Endothelial cell of umbilical vein (primary cell): ENCODE measurements around the gene CCDC61. TPM values are rescaled to one million over a fixed set of nuclear protein-coding genes. Genes with fewer than 3 reads are reported as not detected.
A peak's percentile ranks its signal among the peaks of the same experiment; 100 is the strongest.

Experiments used
- Bru-seq: library from RNA; stranded (reverse); fragments of 400-500 nt; gene quantifications from one replicate; lab custom pipeline; 2021; lab: Mats Ljungman, UMichigan
- BruChase-seq, 2 experiments: library from RNA; stranded (reverse); fragments of 400-500 nt; gene quantifications; one replicate each; lab custom pipeline; 2021; lab: Mats Ljungman, UMichigan
- BruUV-seq: library from RNA; stranded (reverse); fragments of 400-500 nt; replicated peaks from 2 replicates; lab custom pipeline; 2021; lab: Mats Ljungman, UMichigan
- CTCF ChIA-PET: fragments of 300-600, 350-600 bp; sonication (Branson Sonifier 250); formaldehyde crosslinking; loops from one replicate; lab custom pipeline; 2021; ENCODE audit warnings: antibody characterized with exemption, inconsistent platforms; lab: Charles Lee
- POLR2A ChIA-PET: fragments of 300-600, 350-600 bp; sonication (Branson Sonifier 250); formaldehyde crosslinking; loops from one replicate; lab custom pipeline; 2021; ENCODE audit warnings: antibody characterized with exemption, inconsistent platforms; lab: Charles Lee
- DNase-seq: peaks from one replicate; pipeline ENCODE4 v3.0.0-alpha.2; 2011; ENCODE audit warnings: low read depth, low spot score
- FAIRE-seq: peaks from 2 replicates; lab custom pipeline; 2011; peaks lifted over from hg19 to GRCh38; lab: Jason Lieb, UNC
- H2AFZ ChIP-seq: 2 replicates; pipeline ENCODE4 v1.6.0; 2012; ENCODE audit warnings: low read depth, low read length, control low read depth, inconsistent platforms
- H3K27ac ChIP-seq: 2 replicates; pipeline ENCODE4 v1.5.1; 2011; ENCODE audit warnings: low read depth, mild to moderate bottlenecking, control low read depth, low read length, moderate library complexity; ENCODE audit not compliant: insufficient read depth
- H3K27me3 ChIP-seq, 2 experiments: 2 replicates each; pipeline versions ENCODE4 v1.6.0 to v1.6.1; 2011; ENCODE audit warnings: low read length in 2 of 2, mixed read lengths in 1 of 2; ENCODE audit not compliant: control insufficient read depth in 2 of 2, insufficient read depth in 2 of 2
- H3K36me3 ChIP-seq, 2 experiments: 2 replicates in 1 of 2; 3 replicates in 1 of 2; pipeline ENCODE4 v1.5.1; 2011; ENCODE audit warnings: low read length in 2 of 2, mild to moderate bottlenecking in 1 of 2, moderate library complexity in 1 of 2; ENCODE audit not compliant: control insufficient read depth in 2 of 2, insufficient read depth in 2 of 2; ENCODE audit errors: extremely low read depth in 1 of 2
- H3K4me1 ChIP-seq: 3 replicates; pipeline ENCODE4 v1.5.1; 2011; ENCODE audit warnings: mild to moderate bottlenecking, low read length; ENCODE audit not compliant: control insufficient read depth, insufficient read depth; ENCODE audit errors: extremely low read depth
- H3K4me2 ChIP-seq: 2 replicates; pipeline ENCODE4 v1.6.1; 2011; ENCODE audit warnings: low read length, control low read depth, mixed read lengths; ENCODE audit not compliant: insufficient read depth
- H3K4me3 ChIP-seq, 3 experiments: fragments of 200-600 bp in 1 of 3; sonication (generic), shearing (Covaris generic) in 1 of 3; replicated peaks in 1 of 3; 2 replicates each; pipeline ENCODE4 v1.5.1; 2011 to 2016; ENCODE audit warnings: control low read depth in 3 of 3, low read length in 3 of 3, mild to moderate bottlenecking in 2 of 3, inconsistent platforms in 1 of 3, low read depth in 1 of 3, moderate library complexity in 1 of 3; ENCODE audit not compliant: insufficient read depth in 1 of 3
- H3K79me2 ChIP-seq: 2 replicates; pipeline ENCODE4 v1.6.0; 2012; ENCODE audit warnings: low read length, inconsistent platforms; ENCODE audit not compliant: control insufficient read depth, insufficient read depth
- H3K9ac ChIP-seq: replicated peaks from 2 replicates; pipeline ENCODE3; 2011; ENCODE audit warnings: low read length, control low read depth; ENCODE audit not compliant: insufficient read depth; ENCODE audit errors: extremely low read depth
- H3K9me1 ChIP-seq: replicated peaks from 3 replicates; pipeline ENCODE4 v1.6.0; 2011; ENCODE audit warnings: mild to moderate bottlenecking, low read length; ENCODE audit not compliant: control insufficient read depth, insufficient read depth; ENCODE audit errors: extremely low read depth
- H3K9me3 ChIP-seq: replicated peaks from 2 replicates; pipeline ENCODE4 v1.5.1; 2012; ENCODE audit warnings: low read length, inconsistent platforms; ENCODE audit not compliant: control insufficient read depth, insufficient read depth
- H4K20me1 ChIP-seq: replicated peaks from 2 replicates; pipeline ENCODE3; 2011; ENCODE audit warnings: mild to moderate bottlenecking, low read length; ENCODE audit not compliant: control insufficient read depth, insufficient read depth; ENCODE audit errors: extremely low read depth
- CTCF ChIP-seq, 2 donors: IDR thresholded peaks; 1 replicate in 1 of 2; 2 replicates in 1 of 2; pipeline ENCODE4 v1.5.1; 2011; ENCODE audit warnings: low read length in 2 of 2, mild to moderate bottlenecking in 2 of 2, moderate library complexity in 2 of 2, control low read depth in 1 of 2, inconsistent platforms in 1 of 2, low read depth in 1 of 2; ENCODE audit not compliant: insufficient read depth in 1 of 2; ENCODE audit errors: extremely low read depth in 1 of 2
- EZH2 ChIP-seq: IDR thresholded peaks from 2 replicates; pipeline ENCODE4 v1.6.1; 2012; ENCODE audit warnings: borderline replicate concordance, low read depth, mild to moderate bottlenecking, moderate library complexity, low read length, inconsistent platforms; ENCODE audit not compliant: severe bottlenecking
- FOS ChIP-seq: IDR thresholded peaks from 2 replicates; pipeline ENCODE4 v1.6.1; 2011; ENCODE audit warnings: mild to moderate bottlenecking, low read length, moderate library complexity, borderline replicate concordance; ENCODE audit not compliant: insufficient read depth
- GATA2 ChIP-seq: IDR thresholded peaks from 2 replicates; pipeline ENCODE4 v1.7.0; 2011; ENCODE audit warnings: low read depth, mild to moderate bottlenecking, moderate library complexity, mixed read lengths, low read length; ENCODE audit not compliant: insufficient read length, insufficient read depth
- JUN ChIP-seq: IDR thresholded peaks from 2 replicates; pipeline ENCODE4 v1.6.1; 2011; ENCODE audit warnings: borderline replicate concordance, low read depth; ENCODE audit not compliant: insufficient read length, insufficient read depth
- MAX ChIP-seq: IDR thresholded peaks from 2 replicates; pipeline ENCODE4 v1.6.1; 2011; ENCODE audit not compliant: insufficient read depth, insufficient read length
- MYC ChIP-seq: IDR thresholded peaks from one replicate; pipeline ENCODE4 v1.6.1; 2011; ENCODE audit warnings: mild to moderate bottlenecking, low read depth, low read length
- POLR2A ChIP-seq: IDR thresholded peaks from 2 replicates; pipeline ENCODE4 v1.6.1; 2012; ENCODE audit warnings: low read depth, mild to moderate bottlenecking, control low read depth, low read length
- POLR2AphosphoS5 ChIP-seq: IDR thresholded peaks from 2 replicates; pipeline ENCODE4 v1.6.1; 2012; ENCODE audit warnings: low read depth, mild to moderate bottlenecking, control low read depth, low read length, moderate library complexity; ENCODE audit not compliant: insufficient read depth
- dilution Hi-C: fragments of 300-500 bp; cut with MboI; formaldehyde crosslinking; loops from one replicate; pipeline ENCODE4 v1.15.0; 2019; ENCODE audit warnings: low sequenced_read_pairs; ENCODE audit not compliant: extremely low pct_ligation_motif_present
- intact Hi-C: fragments of 100-400 bp; cut with micrococcal nuclease; formaldehyde crosslinking; loops from one replicate; pipeline ENCODE4 v1.10.0; 2022
- long read RNA-seq: library from polyadenylated mRNA; stranded (forward); transcript quantifications from one replicate; pipeline ENCODE4 v2.0.0, GENCODE V29; 2021
- polyA minus RNA-seq, 3 experiments: library from RNA; depleted of rRNA, polyadenylated mRNA; stranded (reverse); fragments of >200 nt; gene quantifications; 1 replicate in 1 of 3; 2 replicates in 2 of 3; pipeline ENCODE4 v1.2.3, GENCODE V29; 2011
- polyA plus RNA-seq, 4 experiments: library from polyadenylated mRNA; depleted of rRNA in 3 of 4; stranded (reverse) in 3 of 4; unstranded in 1 of 4; fragments of >200 nt; gene quantifications; 2 replicates each; pipeline versions ENCODE4 v1.2.1 to v1.2.3, GENCODE V29; 2011 to 2012; ENCODE audit warnings: missing spikeins in 1 of 4
- total RNA-seq: library from RNA; stranded (reverse); gene quantifications from 2 replicates; pipeline ENCODE4 v1.2.3, GENCODE V29; 2021

Gene CCDC61
- total RNA-seq (14.8 and 20.1 TPM in 2 replicates), polyA plus RNA-seq (9.6 and 10.3 TPM in 2 replicates), polyA minus RNA-seq (6.4 and 11.9 TPM in 2 replicates), Bru-seq, nascent RNA (percentile 46 among the genes with signal in this experiment), BruChase-seq, experiment 1, labeled RNA remaining after a 6-hour chase (percentile 59 among the genes with signal in this experiment), BruChase-seq, experiment 2, labeled RNA remaining after a 2-hour chase (percentile 55 among the genes with signal in this experiment)
- polyA plus RNA-seq (2011; cell fraction: cytosol; rRNA removed) = 6.7 and 8.7 TPM in 2 replicates
- 19.2 and 22.3 TPM in 2 replicates for polyA plus RNA-seq (2011; cell fraction: nucleus; rRNA removed)
- polyA plus RNA-seq (2012) = 6.3 and 12.3 TPM in 2 replicates
- 0.92 TPM for polyA minus RNA-seq (2011; cell fraction: cytosol; rRNA and poly(A)+ RNA removed)
- 7.0 and 18.4 TPM in 2 replicates for polyA minus RNA-seq (2011; cell fraction: nucleus; rRNA and poly(A)+ RNA removed)
- long read RNA-seq, transcript CCDC61-204 (14 exons, 1,817 nt) = major isoform, 32 of 53 reads
- long read RNA-seq, partial matches to known transcripts = 8 of 53 reads
- long read RNA-seq, other reads (novel, unspliced or antisense) = 13 of 53 reads

- H3K79me2 ChIP-seq = peaks cover 5% of the 10 kb centered on the region
- H3K9me3 ChIP-seq = no peaks in the 10 kb centered on the region
- H3K27me3 ChIP-seq = peaks cover 0 to under 1% of the 10 kb centered on the region in 2 experiments
- no TSS peak for BruUV-seq
- FAIRE-seq (peak; percentile 99), DNase-seq (peak; percentile 100)
- intact Hi-C loops = loop anchor here (1.0 to 5.0 kb wide), 4 partner anchors 21 to 178 kb away; partner anchors contain the start of genes MYPOP and RSPH6A
- H3K9me1 ChIP-seq = no peaks in the 10 kb centered on the region
- H3K27ac ChIP-seq = peak within 1 kb of the TSS; percentile 64
- H3K36me3 ChIP-seq = no peaks in the 10 kb centered on the region
- peak within 1 kb of the TSS; percentile 86 for H2AFZ ChIP-seq
- H3K4me3 ChIP-seq = peak within 1 kb of the TSS; percentile 69 to 99 (median 95)
- H3K4me2 ChIP-seq = peak within 1 kb of the TSS; percentile 99
- ChIA-PET CTCF (interaction anchor here (0.9 to 2.3 kb wide), 15 partner anchors 9 to 286 kb away, joined by 3 to 11 read pairs (median 4); partner anchors contain the start of genes MYPOP and NOVA2), POLR2A (interaction anchor here (0.6 to 1.0 kb wide), 3 partner anchors 20 to 92 kb away, joined by 3 to 5 read pairs (median 3); partner anchors contain the start of gene MYPOP)
- TF ChIP-seq MYC (peak; percentile 42), JUN (no peak), FOS (no peak), EZH2 (no peak), GATA2 (no peak), POLR2AphosphoS5 (peak; percentile 61), POLR2A (peak; percentile 90), CTCF (IDR thresholded peaks at IDR 0.05; ENCODE audit: extremely low read depth in 1 of 2, insufficient read depth in 1 of 2, low read depth in 1 of 2, low read length in 2 of 2) (no peak), MAX (peak; percentile 88)
- peaks cover 10% of the 10 kb centered on the region for H3K4me1 ChIP-seq
- no peaks in the 10 kb centered on the region for H4K20me1 ChIP-seq
- peak within 1 kb of the TSS; percentile 90 for H3K9ac ChIP-seq
- dilution Hi-C loops = no loop called here
Observed at GRCh38 chr19:45994998-45995714, at the start of gene CCDC61. Gene CCDC61 (plus strand): TSS chr19:45995467. CDS start chr19:46003019, 7,552 bp downstream.
